ENCODE data around the gene INO80C.
"Not testable (repeated sequence)": the region's sequence is repeated elsewhere in the genome, so short reads cannot be mapped to it uniquely, and the experiment has no call there.

DNA sequence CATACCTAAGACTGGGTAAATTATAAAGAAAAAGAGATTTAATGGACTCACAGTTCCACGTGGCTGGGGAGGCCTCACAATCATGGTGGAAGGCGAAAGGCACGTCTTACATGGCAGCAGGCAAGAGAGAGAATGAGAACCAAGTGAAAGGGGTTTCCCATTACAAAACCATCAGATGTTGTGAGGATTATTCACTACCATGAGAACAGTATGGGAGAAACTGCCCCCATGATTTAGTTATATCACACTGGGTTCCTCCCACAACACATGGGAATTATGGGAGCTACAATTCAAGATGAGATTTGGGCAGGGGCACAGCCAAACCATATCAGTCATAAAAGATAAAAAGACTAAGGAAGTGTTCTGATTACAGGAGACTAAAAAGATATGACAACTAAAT lies 8.5 kb downstream of the INO80C start:
- TF ChIP-seq, protein P1, sequence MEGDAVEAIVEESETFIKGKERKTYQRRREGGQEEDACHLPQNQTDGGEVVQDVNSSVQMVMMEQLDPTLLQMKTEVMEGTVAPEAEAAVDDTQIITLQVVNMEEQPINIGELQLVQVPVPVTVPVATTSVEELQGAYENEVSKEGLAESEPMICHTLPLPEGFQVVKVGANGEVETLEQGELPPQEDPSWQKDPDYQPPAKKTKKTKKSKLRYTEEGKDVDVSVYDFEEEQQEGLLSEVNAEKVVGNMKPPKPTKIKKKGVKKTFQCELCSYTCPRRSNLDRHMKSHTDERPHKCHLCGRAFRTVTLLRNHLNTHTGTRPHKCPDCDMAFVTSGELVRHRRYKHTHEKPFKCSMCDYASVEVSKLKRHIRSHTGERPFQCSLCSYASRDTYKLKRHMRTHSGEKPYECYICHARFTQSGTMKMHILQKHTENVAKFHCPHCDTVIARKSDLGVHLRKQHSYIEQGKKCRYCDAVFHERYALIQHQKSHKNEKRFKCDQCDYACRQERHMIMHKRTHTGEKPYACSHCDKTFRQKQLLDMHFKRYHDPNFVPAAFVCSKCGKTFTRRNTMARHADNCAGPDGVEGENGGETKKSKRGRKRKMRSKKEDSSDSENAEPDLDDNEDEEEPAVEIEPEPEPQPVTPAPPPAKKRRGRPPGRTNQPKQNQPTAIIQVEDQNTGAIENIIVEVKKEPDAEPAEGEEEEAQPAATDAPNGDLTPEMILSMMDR (IDR thresholded peaks at IDR 0.05; ENCODE audit: low read depth, low read length, poor library complexity, severe bottlenecking), result not testable (repeated sequence)
- TF ChIP-seq EZH2phosphoT487 (IDR thresholded peaks at IDR 0.05; ENCODE audit: borderline replicate concordance, low read length), result not testable (repeated sequence)
